GM21786 (cell line): ENCODE data around the gene DPYD.

Experiments used
- ATAC-seq: cut with Tn5 transposase; IDR thresholded peaks from one replicate; pipeline ENCODE4 v1.9.1; 2021; ENCODE audit not compliant: unreplicated experiment

Gene DPYD

GRCh38 chr1:97119260-97120158, 801.3 kb downstream of the DPYD start:
- no peak for ATAC-seq

DNA sequence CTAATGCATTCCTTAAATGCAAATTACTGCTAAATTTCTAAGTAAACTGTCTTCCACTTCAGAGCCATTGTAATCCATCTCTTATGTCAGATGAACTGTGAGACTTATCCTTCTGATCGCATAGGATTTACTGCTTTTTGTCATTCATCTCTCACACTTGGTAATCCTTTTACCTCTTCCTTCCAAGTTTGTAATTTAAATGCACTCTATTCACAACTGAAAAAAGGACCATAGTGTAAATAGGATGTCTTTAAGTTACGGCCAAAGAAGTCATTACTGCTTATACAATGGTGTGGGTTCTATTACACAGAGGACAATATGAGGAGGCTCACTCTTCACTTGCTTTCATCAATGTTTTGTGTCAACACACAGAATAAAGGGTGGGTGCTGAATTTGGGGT, 806.0 kb downstream of the DPYD start:
- no peak for ATAC-seq

DNA sequence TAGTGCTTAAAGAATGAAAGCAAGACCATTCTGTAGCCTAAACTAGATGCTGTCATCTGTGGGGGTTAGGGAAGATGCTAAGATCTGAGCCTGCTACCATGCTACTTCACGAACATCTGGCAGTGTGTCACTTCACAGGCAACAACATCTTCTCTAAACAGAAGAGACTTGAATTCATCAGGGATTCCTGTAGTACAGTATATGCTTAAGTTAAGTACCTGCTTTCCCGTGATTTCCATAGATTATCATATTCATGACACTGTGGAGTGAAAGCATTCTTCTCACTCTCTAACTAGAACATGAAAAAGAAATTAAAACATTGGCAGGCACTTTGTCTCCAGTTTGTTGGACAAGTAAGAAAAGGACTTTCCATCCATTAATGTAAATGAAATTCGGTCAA, 808.4 kb downstream of the DPYD start:
- no peak for ATAC-seq

- no peak for ATAC-seq
Measured at GRCh38 chr1:97108179-97108578, 812.7 kb downstream of the DPYD start.

- ATAC-seq, result no peak
Measured at GRCh38 chr1:97105531-97105930, 815.3 kb downstream of the DPYD start.

- ATAC-seq, result no peak
Measured at GRCh38 chr1:97101509-97101908, 819.3 kb downstream of the DPYD start.

DNA sequence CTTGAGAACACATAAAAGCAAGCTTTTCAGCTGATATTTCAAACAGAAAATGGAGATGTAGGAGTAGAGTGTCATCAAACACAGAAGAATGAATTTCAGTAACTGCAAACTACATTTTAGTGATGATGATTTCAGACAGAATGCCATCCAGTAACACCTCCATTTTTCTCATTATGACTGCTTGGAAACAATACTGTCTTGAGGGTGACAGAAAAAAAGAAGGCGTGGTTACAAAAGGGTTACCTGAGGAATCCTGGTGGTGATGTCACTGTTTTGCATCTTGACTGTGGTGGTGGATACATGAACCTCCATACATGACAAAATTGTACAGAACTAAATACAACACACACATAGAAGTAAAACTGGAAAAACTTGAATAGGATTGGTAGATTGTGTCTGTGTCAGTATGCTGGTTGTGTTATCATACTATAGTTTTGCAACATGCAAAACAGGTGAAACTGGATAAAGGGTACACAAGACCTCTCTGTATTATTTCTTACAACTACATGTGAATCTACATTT, 823.4 kb downstream of the DPYD start:
- no peak for ATAC-seq

DNA sequence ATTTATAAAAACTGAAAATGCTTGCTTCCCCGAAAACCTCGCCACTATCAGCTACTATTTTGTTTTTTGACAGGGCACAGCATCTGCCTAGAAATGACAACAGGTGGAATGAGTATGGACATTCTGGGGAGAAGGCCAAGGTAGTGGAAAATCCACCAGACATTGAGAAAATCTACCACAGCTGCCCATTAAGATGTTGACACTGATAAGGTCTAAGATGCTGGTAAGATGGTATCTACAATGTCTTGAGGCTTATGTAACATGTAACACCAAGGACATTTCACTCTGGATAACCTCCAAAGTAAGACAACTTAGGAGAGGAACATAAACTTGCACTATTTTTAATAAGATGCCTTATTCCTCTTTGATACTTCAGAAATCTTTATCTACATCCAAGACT, 825.1 kb downstream of the DPYD start:
- ATAC-seq, result no peak

DNA sequence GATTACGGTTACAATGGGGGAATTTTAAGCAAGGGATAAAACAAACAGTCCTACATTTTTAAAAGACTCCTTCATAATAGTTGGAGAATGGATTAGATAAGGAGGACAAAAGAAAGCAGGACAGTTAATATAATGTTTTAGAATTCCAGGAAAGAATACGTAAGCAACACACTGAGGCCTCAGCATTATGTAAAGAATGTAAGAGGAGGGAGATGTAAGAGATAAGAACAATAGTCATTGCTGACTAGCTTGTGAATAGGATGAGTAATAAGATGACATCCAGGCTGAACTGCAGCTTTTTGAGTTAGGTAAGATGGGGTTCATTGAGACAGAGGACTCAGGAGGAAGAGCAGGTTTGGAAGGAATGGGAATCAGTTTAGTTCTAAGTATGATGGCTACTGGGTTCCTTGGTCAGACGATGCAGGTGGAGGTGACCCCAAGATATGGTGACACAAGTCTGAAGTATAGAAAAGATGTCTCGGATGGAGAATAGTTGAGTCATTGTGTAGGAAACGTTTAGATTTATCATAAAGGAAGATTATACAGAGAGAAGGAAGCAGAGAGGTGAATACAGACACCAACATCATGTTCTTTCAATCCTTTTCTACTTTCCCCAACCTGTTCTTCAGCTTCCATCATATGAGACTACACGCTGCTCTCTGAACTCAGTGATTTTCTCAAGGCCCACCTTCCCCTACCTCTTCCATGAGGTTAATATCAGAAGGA, 826.4 kb downstream of the DPYD start:
- no peak for ATAC-seq

GRCh38 chr1:97093741-97094140, 827.1 kb downstream of the DPYD start:
- no peak for ATAC-seq

DNA sequence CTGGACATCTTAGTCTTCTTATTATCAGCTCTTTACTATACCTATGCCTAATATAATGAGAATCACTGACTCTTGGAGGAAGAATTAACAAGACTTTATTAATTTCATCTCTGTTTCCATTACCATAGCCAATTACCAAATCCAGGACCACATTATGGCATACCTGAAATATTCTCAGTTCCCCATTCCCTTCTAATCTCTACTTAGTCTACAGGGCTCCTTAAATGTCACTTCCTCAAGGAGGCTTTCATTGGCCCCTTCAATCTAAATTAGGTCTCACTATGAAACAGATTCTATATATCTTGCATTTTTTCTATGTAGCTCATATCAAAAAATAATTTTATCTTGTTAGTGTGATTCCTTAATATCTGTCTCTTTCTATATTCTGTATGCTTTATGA, 828.0 kb downstream of the DPYD start:
- no peak for ATAC-seq

DNA sequence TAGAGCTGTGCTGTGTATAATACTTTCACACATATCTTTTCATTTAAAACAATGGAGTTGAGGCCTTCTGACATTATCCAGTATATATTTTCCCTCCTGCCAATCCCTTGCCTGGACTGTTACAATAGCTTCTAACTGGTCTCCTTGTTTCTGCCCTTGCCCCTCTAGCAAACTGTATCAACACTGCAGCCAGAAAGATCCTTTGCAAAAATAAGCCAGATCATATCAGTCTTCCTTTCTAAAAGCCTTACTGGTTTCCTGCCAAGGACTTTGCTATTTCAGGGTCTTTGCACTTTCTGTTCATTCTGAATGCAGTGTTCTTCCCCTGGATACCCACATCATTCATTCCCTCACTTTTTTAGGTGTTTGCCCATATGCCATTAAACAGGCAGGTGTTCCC, 829.2 kb downstream of the DPYD start:
- ATAC-seq, result no peak

DNA sequence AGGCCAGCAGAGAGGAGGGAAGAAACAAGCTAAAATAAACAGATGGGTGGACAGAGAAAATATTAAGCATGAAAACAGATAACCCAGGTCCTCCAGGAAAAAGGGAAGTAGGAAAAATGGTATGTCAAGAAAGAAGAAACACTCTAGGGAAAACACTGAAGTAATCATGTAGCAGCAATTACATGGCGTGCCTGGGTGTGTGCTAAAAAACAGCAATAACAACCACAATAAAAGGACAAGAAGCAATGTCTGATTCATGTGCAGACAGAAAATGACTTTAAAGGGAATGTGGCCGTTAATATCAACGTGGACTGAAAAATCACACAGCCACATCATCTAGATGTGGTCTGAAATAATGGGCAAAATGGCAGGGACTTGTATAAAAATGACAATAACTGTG, 829.6 kb downstream of the DPYD start:
- no peak for ATAC-seq

- no peak for ATAC-seq
Measured at GRCh38 chr1:97090725-97091124, 830.1 kb downstream of the DPYD start.

GRCh38 chr1:97089173-97089572, 831.7 kb downstream of the DPYD start:
- ATAC-seq, result no peak

GRCh38 chr1:97088391-97088790, 832.4 kb downstream of the DPYD start:
- no peak for ATAC-seq

DNA sequence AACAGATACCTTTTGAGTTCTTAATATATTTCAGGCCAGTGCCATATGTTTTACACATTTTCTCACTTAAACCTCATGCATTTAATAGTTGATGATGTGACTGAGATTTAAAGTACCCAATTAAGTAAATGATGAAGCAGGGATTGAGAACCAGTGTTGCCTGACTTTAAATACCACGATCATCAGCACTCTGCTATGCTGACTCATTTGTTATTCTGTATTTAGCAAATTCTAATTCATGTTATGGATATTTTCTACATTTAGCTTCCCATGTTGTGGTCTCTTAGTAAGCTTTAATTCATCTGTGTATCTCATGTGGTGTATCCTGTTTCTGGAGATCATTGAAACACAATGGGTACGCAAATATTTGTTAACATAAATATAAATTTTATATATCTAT, 836.3 kb downstream of the DPYD start:
- ATAC-seq, result no peak

DNA sequence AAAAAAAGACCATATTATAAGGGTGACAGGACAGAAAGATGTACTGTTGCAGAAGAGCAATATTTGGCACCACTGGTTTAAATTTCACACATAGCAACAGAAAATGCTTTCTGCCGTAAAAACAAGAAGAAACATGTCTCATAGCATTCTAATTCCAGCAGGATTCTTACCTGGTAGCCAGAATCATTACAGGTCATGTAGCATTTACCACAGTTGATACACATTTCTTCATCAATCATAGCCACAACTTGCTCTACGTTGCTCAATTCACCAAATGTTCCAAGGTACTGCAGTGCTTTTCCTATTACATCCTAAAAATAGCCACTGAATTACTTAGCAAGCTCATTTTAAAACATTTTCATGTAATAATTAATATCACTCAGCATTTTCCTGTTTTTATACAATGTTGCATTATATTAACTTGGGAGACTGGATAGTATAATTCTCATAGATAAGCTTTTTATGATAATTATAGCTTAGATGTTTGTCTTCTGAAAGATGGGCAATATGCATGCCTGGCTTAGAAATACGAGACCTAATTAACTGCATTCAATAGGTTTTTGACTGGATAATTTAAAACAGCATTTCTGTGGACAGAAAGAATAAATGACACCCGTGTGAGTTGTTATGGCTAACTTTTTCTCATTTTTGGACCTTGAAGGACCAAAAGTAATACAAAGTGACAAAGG, 838.5 kb downstream of the DPYD start:
- ATAC-seq, result no peak

DNA sequence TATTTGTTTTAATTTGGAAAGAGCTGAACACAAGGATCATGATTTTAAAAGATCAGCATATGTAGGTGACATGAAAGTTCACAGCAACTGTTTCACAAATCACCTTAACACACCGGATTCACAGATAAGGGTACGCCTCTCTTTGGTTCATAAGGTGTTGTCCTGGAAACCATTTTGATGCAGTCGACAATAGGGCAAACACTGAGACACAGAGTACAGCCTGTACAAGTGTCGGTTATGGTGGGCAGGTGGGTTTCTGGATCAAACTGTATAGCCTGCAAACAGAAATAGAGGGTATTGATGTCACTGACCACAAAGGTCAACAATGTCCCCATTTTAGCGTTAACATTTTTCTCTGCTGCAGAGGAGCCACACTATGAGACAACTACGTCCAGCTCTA, 842.0 kb downstream of the DPYD start:
- ATAC-seq, result no peak

GRCh38 chr1:97077221-97077620, 843.6 kb downstream of the DPYD start:
- no peak for ATAC-seq

DNA sequence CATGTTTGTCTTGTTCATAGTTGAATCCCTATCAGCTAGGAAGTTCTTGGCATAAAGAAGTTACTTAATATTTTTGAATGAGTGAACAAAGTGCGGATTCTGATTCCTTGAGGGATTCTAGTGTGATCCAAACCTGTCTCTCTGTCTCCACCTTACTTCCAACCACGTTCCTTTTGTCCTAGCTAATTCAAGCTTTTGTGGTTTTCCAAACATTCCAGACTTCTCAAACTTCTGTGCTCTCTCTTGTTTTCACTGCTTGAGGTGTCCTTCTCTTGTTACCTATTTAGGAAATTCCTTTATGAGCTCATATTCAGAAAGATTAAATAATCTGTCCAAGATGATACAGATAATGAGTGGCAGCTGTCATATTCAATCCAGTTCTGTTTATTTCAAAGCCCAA, 846.1 kb downstream of the DPYD start:
- no peak for ATAC-seq

DNA sequence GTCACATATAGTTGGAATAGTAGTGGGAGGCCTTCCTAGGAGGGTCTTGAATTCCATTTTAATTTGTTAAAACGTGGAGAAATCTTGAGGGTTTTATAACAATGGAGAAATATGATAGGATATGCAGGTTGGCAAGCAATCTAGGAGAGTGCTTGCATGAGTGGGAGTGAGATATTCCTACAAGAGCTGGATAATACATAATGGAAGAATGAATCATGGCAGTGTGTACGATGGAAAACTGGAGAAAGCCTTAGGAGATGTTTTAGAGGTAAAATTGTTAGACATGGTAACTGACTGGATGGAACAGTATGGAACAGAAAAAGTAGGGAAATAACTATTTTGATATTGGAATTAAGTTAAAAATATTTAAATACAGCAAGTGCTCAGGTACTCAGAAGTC, 846.9 kb downstream of the DPYD start:
- ATAC-seq, result no peak
